Bladder microvascular endothelial cell (primary cell): ENCODE results near the gene OTOG. TPM values are rescaled to one million over a fixed set of nuclear protein-coding genes. Genes with fewer than 3 reads are reported as not detected.

ENCODE experiments used
- total RNA-seq: library from RNA; depleted of rRNA; stranded (reverse); fragments of >200 nt; gene quantifications from 2 replicates; pipeline ENCODE4 v1.2.3, GENCODE V29; 2014

OTOG gene
- total RNA-seq = not detected in 2 replicates

GRCh38 chr11:17547051-17547577 is at the start of gene OTOG:
Gene OTOG, plus strand, starts transcription at chr11:17547259. Its CDS starts 114 bp downstream, at chr11:17547373.

GRCh38 chr11:17544181-17544622 is 2.9 kb upstream of the OTOG start, which contains the start of gene USH1C:
Gene USH1C, minus strand, starts transcription at chr11:17544416. Its CDS starts 109 bp downstream, at chr11:17544307.

Other genes with a start within 250 kb of the OTOG start
- 1.1 and 2.1 TPM in 2 replicates for gene NCR3LG1, start 195.5 kb upstream of the OTOG start, total RNA-seq
- 0.25 and 0.32 TPM in 2 replicates for gene KCNJ11, start 158.6 kb upstream of the OTOG start, total RNA-seq
- not detected in 2 replicates for gene ABCC8, start 70.4 kb upstream of the OTOG start, total RNA-seq
- gene USH1C, start 2.8 kb upstream of the OTOG start, total RNA-seq = not detected in 2 replicates
- not detected in 2 replicates for gene MYOD1, start 172.3 kb downstream of the OTOG start, total RNA-seq
- gene KCNC1, start 187.5 kb downstream of the OTOG start, total RNA-seq = not detected in 2 replicates